ENCODE data around the gene CCDC60.

CCDC60 gene

DNA sequence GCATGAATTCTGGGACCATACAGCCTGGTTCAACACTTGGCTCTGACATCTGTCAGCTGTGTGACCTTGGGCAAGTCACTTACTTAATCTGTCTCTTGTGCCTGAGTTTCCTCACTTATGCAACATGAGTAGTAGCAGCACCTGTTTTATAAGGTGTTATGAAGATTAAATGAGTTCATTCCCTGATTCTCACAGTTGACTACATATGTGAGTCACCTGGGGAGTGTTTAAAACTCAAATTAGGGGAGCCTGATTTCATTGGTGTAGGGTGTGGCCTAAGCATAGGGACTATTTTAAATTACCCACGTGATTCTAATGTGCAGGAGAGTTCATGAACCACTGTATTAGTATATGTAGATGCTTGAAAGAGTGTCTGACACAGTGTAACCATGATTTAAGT is 222.3 kb downstream of the CCDC60 start:
- DNase-seq, result no peak

DNA sequence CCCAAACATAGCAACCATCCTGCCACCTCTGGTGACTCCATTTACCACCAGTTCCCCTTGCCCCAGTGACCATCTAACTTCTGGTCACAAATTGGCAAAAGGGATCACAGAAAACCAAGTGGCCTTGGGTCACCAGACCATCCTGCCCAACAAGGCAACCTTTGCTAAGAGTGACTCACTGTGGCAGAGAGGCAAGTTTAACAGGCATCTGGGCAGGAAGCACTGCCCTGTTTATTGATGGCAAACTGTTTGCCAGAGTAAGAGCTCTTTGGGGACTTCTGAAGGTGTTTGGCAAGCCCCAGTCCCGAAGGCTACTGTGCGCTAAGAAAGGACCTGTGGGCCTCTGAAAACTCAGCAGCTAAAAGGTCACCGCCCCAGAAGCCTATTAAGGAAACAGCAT is 230.9 kb downstream of the CCDC60 start:
- no peak for DNase-seq

DNA sequence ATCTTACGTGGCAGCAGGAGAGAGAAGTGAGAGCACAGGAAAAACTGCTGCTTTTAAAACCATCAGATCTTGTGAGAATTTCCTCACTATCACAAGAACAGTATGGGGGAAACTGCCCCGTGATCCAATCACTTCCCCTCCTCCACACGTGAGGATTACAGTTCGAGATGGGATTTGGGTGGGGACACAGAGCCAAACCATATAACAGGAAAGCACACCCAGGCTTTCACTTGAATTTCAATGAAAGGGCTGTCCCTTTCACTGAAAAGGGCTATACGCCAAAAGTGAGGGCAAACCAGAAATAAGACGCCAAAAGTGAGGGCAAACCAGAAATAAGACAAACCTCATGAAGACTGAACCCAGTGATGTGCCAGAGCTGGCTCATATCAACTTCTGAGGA is 236.2 kb downstream of the CCDC60 start:
- no peak for DNase-seq

DNA sequence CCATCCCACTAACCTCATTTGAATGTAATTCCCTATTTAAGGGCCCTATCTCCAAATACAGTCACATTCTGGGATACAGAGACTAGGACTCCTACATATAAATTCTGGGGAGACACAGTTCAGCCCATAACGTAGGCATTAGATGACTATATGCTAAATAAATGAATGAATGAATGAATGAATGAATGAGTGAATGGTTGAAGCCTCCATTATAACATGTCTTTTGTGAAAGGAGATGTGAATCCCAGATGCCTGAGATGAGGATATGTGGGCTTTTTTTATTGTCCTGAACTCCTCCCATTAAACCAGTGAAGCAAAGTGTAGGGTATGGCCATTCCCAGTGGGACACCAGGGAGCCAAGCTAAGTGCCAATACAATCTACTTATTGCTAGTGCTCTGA is 238.6 kb downstream of the CCDC60 start:
- DNase-seq, result no peak

DNA sequence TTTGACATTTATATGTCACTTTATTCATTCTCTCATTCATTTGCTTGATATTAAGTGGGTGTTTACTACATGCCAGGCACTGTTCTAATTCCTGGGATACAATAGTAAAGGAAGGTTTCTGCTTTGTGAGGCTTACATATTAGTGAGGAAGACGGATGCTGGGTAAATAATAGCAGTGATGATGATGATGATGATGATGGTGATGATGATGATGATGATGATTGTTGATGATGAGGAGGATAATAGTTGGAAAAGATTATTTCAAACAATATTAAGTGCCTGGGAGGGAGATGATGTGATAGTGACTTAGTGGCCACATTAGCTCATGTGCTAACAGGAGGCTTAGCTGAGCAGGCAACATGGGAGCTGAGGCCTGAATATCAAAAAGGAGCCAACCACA is 239.7 kb downstream of the CCDC60 start:
- DNase-seq, result no peak

DNA sequence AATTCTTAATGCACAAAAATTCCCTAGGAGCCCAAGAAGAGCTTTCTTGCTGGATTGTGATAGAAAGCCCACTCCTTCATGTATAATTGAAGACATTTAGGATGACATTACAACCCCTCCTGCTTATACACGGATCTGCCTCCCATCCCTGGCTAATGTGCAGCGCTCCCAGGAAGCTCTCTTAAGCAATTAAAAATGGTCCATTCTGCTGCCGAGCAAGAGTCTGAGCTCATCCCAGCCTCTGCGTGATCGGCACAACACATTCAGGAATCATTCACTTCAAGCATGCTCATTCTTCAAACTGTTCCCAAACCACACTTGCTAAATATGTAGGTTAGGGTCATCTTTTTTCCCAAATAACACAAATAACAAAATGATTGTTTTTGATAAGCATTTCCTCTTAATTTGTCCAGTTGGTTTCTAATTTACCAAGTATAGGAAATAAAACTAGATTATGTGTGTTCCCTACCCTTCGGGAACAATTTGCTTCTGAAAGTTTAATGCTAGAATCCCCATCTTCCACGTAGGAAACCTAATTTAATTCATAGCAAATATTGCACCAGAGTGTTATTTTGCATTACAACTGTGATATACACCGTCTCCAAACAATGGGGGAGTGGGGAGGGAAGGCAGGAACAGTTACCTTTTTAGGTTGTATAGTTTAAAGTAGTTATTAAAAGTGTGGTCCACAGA is 241.7 kb downstream of the CCDC60 start:
- DNase-seq, result no peak

DNA sequence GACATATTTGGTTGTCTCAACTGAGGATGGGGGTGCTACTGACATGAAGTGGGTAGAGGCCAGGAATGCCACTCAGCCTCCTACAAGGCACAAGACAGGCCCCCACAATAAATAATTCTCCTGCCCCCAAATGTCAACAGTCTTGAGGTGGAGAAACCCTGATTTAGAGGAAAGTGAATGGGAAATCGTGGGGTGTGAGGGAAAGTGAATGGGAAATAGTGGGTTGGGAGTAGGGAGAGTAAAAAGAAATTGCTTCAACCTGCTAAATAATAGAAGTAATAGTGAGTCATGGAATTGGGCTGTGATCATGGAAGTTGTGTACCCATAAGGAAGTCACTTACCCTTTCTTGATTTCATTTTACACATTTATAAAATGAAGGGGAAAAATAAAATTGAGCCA is 242.4 kb downstream of the CCDC60 start:
- DNase-seq, result no peak

DNA sequence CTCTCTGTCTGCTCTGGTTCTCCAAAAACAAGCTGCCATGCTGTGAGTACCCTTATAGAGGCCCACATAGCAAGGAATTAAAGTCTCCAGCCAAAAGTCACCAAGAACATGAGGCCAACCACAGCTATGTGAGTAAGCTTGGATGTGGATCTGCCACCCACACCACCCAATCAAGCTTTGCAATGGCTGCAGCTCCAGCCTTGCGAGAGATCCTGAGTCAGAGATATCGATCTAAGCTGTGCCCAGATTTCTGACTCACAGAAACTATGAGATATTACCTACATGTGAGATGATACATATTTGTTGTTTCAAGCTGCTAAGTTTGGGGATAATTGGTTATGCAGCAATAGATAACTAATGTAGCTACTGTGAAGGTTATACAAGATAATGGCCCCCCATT is 243.6 kb downstream of the CCDC60 start:
- no peak for DNase-seq

DNA sequence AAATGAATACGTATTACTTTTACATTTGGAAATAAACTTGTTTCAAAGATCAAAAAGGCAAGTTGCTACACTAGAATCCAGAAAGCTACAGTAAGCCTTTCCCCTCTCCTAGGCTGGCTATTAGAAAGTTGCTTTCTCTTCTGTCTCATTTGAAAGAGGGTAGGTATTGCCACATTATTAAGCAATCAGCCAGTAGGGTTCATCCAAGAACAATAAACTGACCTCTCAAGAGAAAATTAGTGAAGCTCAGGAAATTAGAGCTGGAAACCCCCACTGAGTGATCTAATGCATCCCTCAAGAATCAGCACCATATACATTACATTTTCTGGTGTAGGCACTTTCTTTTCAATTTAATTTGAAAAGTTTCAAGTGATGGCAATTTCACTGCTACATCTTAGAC is 254.6 kb downstream of the CCDC60 start:
- DNase-seq, result no peak

DNA sequence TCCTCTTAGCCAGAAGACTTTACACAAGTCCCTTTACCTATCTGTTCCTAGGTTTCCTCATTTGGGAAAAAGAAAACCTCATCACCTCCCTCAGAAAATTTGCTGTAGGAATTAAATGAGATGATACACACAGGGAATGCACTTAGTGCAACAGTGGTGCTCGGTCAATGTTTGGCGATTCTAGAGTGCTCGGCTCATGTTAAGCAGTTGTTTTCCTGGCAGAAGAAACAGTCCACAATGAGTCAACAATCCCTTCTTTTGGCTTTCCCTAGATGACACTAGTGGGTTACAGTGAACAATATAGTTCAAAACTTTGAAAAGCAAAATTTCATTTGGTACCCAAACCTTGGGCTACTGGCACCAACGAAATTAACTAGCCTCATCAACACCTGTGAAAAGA is 255.1 kb downstream of the CCDC60 start:
- no peak for DNase-seq

Data from fibroblast of skin of right biceps (primary cell).